ENCODE data around the gene TNFRSF1A.

The TNFRSF1A gene

GRCh38 chr12:6341417-6342139 lies at the start of gene TNFRSF1A:
Gene TNFRSF1A, minus strand, starts transcription at chr12:6342076. Its CDS starts 262 bp downstream, at chr12:6341814.
- DNase-seq: peak; percentile 86

- no peak for DNase-seq
These were observed 49.1 kb upstream of the TNFRSF1A start for GRCh38 chr12:6391013-6391412.

- no peak for DNase-seq
These were observed 48.4 kb upstream of the TNFRSF1A start for GRCh38 chr12:6390084-6390799.

- no peak for DNase-seq
These were observed 45.7 kb upstream of the TNFRSF1A start for GRCh38 chr12:6387541-6387940.

GRCh38 chr12:6386491-6386890 lies 44.6 kb upstream of the TNFRSF1A start:
- DNase-seq: no peak

DNA sequence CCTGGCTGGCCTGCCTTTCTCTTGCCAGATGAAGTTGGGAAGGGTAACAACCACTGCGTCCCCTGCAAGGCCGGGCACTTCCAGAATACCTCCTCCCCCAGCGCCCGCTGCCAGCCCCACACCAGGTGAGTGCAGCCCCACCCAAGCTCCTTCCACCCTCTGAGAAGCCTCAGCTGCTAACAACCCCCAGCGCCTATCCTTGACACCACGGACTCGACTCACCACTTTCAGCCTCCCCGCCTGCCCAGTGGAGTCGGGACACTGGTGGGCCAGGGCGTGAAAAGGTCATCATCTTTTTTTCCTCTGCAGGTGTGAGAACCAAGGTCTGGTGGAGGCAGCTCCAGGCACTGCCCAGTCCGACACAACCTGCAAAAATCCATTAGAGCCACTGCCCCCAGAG lies 44.2 kb upstream of the TNFRSF1A start:
- DNase-seq: no peak

GRCh38 chr12:6384499-6385436 lies 42.9 kb upstream of the TNFRSF1A start:
- no peak for DNase-seq

DNA sequence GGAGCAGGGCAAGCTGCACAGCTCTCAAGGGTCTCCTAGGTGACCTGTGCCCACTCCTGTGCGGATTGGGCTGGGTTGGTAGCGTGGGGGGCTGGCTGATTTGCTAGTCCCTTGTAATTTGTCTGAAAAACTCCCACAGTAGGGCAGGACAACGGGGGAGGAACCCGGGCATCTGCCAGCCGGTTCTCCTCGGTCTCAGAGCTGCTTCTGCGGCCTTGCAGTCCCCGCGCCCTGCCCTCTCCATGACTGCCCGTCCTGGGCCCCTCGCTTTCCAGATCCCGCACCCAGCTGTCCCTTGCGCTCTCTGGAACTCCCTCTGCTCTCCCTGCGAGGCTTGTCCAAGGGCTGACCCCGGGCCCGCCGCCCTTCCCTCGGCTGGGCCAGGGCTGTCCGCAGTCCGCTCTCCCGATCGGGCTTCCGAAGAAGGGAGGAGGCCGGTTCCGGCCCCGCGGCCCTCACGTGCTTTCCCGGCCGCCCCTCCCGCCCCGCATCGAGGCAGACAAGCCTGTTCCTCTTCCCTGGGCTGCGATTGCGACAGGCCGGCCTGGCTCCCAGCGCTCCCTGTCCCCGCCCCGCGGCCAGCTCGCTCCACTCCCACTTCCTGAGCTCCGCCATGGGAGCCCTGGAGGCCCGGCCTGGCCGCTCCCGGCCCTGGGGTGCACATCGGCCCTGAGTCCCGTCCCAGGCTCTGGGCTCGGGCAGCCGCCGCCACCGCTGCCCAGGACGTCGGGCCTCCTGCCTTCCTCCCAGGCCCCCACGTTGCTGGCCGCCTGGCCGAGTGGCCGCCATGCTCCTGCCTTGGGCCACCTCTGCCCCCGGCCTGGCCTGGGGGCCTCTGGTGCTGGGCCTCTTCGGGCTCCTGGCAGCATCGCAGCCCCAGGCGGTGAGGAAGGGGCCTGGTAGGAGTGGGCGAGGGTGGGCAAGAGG lies 42.0 kb upstream of the TNFRSF1A start, which contains the start of gene LTBR:
LTBR (plus strand) TSS at position 591 of the 927 bp plus-strand sequence; CDS start at position 788, 197 bp downstream.
- peak; percentile 95 for DNase-seq

- no peak for DNase-seq
These were observed 41.1 kb upstream of the TNFRSF1A start for GRCh38 chr12:6382982-6383381.

DNA sequence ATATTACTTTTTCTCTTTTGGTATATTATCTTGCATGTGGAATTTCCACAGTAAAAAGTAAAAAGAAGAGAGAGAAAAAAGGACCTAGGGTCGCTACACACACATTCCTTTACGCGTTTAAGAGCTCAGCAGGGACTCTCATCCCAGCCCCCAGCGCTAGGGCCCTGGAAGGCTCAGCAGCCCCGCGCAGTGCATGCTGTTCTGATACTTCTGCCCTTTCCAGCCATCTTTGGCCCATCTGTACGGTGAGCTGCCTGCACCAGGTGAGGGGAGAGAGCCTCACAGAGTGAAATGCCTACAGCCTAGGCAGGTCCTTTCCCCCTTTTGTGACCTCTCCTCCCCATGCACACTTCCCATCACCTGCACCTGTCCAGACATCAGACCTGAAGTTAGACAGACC lies 40.5 kb upstream of the TNFRSF1A start:
- no peak for DNase-seq

DNA sequence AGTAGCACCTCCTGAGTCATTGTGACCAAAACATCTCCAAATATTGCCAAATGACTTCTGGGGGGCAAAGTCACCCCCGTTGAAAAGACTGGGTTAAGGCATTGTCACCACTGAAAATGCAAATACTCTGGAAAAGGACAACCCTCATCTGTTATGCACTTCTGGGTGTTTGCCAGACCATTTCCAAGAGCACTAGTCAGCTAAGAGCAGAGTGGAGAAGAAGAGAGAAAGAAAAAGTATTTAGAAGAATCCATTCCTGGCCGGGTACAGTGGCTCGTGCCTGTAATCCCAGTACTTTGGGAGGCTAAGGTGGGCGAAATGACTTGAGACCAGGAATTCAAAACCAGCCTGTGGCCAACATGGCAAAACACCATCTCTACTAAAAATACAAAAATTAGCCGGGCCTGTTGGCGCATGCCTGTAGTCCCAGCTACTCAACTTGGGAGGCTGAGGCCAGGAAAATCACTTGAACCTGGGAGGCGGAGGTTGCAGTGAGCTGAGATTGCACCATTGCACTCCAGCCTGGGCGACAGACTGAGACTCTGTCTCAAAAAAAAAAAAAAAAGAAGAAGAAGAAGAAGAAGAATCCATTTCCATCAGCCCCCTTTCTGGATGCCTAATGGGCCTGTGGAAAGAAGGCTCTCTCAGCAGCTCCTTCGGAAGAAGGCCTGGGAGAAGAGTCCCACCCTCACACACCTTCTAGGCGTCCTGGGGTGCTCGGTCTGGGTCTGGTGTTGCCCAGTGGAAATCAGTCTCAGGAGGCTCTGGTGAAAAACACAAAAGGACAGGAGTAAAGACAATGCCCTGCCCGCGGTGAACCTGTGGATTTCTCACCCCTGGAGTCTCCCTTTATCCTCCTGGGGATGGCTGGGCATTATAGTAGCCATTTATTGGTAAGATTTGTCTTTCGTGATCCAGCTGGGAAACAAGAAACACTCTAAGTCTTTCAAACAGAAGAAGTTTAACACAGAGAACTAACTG lies 38.6 kb upstream of the TNFRSF1A start:
- no peak for DNase-seq

- no peak for DNase-seq
These were observed 37.0 kb upstream of the TNFRSF1A start for GRCh38 chr12:6378709-6379472.

GRCh38 chr12:6377667-6377994 lies 35.8 kb upstream of the TNFRSF1A start:
- no peak for DNase-seq

DNA sequence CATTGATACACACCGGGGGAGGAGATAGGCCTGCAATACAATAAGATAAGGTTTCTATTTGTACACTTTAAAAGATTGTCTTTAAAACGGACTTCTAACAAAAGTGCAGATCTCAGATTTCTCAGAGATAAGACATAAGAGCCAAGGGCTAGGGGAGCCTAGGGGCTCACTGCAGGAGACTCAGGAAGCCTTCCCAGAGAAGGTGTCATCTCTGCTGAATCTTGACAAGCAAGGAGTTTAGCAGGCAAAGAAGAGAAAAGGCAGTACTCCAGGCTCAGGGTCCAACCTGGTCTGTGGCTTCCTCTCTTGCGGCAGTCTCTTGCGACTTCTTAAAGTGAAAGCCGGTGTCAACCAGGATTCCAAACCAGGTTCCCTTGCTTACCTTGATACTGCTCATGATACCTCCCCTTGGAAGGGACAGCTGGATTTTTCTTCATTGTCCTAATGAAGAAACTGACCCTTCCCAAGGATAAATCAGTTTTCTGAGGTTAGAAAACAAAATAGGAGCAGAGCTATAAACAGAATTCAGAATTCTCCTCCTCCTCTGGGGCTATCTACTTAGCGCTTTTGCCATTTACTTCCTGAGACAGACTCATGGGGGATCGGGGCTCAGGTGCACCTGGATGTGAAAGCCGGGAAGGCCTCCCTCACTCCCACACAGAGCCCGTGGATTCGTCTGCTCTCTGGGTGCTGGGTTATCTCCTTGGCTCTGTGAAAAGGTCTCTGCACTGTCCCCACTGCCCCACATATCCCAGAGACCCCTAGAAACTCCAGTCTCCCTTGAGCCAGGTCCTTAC lies 35.2 kb upstream of the TNFRSF1A start:
- DNase-seq: no peak

DNA sequence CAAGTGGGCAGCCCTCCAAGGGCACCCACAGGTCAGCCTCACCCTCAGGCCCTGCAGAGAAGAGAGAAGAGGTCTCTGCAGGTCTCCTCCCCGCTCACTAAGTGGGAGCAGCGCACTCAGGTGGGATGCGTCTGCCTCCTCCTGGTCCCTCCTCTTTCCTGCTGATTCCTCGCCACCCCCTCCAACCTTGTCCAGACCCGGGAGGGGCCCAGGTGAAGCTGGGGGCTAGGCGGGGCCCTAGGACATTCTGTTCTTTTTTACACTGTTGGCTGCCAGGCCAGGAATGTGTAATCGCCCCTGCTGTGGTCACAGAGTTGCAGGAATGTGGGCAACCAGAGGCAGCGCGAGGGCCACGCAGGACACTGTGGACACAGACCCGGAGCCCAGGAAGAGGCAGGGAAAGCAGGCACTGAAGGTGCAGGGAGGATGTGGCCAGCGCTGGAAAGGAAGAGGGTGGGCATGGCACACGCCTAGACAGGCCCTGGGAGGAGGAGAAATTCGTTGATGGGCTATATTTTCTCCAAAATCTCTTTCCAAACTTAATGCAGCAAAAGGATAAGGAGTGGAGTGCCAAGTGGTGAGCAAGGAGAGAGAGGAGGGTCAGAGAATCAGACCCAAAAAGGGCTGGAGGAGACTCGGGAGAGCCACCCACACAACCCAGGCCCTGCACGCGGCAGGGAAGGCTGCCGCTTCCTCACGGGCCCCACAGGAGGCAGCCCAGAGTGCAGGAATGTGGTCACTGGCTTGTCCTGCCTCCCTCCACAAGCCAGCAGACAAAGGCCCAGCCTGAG lies 34.4 kb upstream of the TNFRSF1A start:
- peak; percentile 59 for DNase-seq

DNA sequence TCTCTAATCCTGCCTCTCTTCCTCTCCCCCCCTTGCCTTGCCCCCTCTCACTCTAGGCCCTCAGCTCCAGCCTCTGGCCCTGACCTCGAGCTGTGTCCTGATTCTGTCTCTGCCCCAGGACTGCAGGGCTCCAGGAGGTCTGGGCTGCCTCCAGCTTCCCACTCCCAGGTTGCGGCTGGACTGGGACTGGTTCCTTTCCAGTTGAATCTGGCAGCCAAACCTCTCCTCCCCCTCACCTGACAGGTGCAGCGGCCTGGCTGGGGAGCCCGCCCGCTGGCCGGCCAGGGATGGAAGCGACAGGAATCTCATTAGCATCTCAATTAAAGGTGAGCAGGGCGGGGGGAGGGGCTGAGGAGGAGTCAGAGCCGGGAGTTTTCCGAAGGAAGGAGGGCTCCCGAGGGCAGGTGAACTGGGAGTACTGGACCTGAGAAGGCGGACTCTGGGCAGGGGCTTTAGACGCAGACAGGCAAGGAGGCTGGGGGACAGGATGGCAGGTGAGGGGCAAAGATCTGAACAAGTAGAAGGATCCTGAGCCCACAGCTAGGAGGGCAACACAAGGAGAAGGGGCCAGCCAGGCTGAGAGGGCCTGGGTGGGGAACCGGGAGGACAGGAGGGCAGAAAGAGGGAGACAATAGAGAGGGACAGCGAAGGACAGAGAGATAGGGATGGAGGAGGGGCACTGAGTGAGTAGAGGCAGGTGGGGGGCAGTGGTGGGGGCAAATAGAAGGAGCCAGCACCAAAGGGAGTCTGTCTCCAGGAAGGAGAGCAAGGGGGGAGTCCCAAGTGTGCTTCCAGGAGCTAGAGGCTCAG lies 33.6 kb upstream of the TNFRSF1A start, which contains the start of gene SCNN1A:
SCNN1A (minus strand) TSS at position 295 of the 810 bp plus-strand sequence. CDS start 780 bp downstream, outside the sequence.
- DNase-seq: no peak

DNA sequence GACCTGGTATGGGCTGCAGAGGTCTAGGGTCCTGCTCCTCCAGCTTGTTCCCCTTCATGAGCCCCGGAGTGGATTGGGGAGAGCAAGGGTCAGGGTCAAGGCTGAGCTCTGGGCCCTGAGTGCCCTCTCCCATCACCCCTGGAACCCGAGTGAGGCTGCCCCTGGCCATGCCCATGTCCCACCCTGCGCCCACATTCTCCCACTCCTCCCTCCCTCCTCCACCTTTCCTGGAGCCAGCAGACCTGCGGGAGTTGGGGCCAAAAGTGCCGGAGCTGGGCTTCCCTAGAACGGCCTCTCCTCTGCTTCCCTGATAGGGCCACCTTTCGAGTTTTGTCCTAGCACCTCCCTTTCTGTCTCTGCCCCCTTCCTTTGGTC lies 32.9 kb upstream of the TNFRSF1A start:
- DNase-seq: no peak

Measured in left hindlimb (tissue), 1 donor.